Activated CD8-positive, alpha-beta memory T cell treated with anti-CD3 and anti-CD28 coated beads, Interleukin-2, amount 50 U/mL, for 1 hour (primary cell): ENCODE measurements around the gene IRF4.

Experiments used
- DNase-seq: peaks from one replicate; pipeline ENCODE4 v3.0.0-alpha.2; 2020; ENCODE audit errors: extremely low read depth

Gene IRF4

GRCh38 chr6:353642-354614 is 37.6 kb upstream of the IRF4 start:
- no peak for DNase-seq

DNA sequence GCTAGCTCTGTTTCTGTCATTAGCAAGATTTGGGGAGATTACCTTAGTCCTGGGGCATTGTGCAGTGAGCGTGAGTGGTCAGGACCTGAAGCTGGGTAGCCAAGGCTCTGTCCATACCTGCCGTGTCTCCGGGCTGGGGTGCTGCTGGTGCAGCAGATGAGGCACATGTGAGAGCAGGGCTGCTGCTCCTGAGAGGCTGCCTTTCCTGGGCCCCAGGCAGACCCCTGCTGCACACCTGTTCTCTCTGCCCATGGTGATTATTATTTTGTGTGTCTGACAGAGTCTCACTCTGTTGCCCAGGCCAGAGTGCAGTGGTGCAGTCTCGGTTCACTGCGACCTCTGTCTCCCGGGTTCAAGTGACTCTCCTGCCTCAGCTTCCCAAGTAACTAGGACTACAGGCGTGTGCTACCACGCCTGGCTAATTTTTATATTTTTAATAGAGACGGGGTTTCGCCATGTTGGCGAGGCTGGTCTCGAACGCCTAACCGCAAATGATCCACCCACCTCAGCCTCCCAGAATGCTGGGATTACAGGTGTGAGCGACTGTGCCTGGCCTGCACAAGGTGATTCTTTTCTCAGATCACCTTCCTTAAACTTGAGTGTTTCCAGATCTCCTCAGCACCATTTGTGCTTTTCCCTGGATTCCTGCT is 36.8 kb upstream of the IRF4 start:
- no peak for DNase-seq

DNA sequence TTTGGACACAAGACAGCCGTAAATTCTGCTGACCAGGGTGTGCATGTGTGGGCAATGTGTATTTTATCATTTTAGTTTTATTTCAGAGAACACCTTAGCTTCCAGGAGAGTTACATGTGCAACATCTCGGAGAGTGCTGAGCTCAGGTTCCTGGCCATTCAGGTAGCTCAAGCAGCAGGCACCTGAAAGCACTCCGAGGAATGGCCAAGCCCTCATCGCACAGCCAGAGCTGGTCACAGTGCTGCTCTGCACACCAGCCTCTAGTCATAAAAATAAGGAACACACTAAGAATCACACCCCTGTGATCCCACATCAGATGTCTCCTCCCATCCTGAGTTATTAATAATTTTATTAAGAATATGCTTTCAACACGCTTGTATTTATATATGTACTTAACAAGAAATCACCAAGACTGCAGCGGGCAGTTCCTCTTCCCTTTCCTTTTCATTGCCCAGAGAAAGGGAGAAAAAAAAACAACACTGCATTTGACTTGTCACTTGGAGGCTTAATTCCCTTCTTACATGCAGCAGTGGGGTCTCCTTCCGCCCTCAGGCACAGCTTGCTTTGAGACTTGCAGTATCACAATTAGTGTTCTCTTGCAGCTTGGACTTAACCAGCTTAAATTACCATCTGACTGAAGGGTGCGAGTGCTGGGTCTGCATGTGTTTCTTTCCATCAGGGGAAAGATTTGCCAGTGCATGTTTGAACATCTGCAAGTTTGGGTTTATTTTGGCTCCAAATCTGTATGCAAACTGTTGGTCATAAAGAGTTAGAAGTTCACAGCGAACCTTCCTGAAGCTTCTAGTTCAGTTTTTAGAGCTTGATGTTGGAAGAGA is 36.0 kb upstream of the IRF4 start:
- no peak for DNase-seq

GRCh38 chr6:356828-357251 is 34.7 kb upstream of the IRF4 start:
- DNase-seq = no peak

DNA sequence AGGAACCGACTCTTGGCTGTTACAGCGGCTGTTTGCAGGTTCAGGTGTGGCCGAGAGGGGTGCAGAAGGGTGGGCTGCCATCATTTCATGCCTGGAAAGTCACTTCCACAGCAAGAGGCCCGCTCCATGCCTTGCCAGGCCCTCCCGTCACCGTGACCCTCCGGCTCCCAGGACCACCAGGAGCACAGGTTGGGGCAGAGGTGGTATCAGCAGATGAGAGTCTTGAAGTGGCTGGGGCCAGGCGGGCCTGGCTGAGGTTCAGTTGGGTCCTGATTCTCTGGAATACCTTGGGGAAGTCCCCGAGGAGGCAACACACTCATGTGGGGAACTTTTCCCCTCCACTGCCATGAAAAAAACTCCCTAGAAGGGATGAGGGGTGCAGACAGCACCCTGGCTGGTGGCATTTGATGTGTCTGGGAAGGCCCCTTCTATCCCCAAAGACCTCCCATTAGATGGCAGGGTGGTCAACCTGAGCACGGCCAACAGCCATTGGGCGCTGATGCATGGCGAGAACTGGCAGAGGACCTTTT is 34.2 kb upstream of the IRF4 start:
- no peak for DNase-seq

DNA sequence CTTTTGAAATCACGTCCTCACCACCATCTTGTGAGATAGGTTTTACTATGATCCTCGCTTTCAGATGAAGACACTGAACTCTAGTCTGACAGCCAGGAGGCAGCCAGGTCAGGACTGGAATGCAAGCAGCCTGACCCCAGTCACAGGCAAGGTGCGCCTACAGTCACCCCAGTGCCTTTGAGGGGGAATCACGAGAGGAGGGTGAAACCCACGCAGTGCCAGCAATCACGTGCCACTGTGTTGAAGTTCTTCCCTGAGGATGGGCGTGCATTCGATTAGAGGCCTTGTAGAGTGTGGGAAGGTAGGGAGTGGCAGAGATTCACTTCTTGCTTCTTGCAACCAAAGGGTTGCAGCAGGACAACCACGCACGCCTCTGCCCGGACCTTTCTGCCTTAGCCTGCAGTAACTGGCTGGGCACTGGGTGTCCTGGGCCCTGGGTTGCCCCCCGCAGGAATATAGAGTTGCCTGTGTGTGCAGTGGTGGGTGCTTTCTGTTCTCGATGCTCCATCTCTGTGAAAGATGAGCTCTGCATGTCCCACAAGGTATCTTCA is 33.7 kb upstream of the IRF4 start:
- no peak for DNase-seq

DNA sequence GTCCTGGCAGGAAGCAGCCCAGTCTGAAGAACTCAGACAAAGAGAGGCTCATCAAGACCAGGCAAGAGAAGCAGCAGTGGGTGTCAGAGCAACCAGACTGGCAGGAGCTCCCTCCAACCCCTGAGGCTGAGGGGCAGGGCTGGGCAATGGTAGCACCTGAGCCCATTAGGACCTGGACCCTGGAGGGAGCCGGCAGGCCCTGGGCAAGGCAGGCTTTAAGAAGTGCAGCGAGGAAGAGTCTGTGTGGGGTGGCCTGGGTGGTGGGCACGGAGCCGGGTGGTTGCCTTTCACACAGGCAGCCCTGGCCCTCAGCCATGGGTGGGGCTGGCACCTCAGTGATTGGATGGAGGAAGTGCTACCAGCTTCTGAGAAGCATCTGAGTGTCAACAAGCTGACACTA is 33.1 kb upstream of the IRF4 start:
- DNase-seq = no peak

DNA sequence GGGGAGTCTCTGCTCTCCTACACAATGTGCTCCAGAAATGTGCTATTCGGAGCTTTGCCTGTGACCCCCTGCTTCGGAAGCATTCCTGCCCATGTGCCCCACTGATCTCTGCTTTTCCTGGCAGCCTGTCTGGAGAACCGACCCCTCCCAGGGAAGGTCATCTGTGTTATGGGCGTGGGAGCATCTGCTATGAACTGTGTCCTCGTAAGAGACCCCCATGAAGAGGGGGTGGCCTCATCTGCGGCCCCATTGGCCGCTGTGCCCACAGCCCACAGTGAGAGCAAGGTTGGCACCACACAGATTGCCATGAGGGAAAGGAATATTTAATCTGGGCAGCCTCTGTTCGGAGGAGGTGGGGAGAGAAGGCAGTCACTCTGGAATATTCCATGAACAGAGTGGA is 32.7 kb upstream of the IRF4 start:
- DNase-seq = no peak

DNA sequence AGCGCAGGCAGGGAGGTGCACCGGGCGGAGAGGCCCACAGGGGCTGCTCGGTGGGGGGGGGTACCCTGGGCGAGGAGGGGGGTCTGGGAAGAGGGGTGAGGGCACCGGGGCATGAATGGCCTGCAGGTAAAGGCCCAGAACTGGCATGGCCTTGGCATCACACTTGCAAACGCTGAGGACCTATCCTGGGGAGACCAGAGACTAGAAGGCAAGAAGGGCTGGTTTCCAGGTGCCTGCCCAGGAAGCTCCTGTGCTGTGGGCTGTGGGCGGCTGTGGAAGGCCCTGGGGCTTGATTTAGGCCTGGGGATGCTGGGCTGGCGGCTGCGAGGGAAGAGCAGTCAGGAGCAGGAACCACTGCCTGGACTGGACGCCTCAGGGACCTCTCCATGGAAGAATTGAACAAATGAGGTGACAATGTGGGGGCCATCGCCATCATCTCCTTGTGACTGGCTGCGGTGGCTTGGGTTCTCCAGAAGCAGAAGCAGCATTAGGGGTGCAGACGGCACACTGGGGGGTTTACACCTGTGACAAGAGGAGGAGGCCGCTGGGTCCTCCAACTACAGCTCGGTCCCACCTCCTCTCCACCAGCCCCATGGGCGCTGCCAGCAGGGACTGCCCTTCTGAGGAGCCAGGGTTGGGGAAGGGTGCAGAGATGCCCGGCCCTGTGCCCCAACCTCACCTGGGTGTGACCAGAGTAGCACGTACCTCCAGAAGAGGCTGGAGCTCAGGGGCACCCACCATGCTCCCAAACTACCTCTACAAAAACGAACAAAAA is 32.1 kb upstream of the IRF4 start:
- no peak for DNase-seq

DNA sequence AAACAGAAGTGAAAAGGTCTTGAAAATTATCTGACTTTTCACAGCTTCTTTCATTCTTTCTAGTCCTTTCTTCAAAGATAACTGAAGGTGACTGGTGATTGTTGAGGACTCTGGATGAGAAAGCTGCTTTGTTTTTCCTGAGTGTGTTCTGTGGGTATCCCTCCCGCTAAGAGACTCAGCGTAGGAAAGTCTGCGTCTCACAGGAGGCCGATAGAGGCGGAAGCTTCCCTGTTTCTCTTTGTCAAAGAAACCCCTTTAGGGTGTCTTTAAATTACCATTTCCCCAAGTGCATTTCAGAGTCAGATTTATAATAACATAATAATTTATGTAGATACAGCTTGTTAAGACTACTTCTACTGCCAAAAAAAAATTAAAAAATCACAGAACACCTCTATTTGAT is 31.2 kb upstream of the IRF4 start:
- no peak for DNase-seq

DNA sequence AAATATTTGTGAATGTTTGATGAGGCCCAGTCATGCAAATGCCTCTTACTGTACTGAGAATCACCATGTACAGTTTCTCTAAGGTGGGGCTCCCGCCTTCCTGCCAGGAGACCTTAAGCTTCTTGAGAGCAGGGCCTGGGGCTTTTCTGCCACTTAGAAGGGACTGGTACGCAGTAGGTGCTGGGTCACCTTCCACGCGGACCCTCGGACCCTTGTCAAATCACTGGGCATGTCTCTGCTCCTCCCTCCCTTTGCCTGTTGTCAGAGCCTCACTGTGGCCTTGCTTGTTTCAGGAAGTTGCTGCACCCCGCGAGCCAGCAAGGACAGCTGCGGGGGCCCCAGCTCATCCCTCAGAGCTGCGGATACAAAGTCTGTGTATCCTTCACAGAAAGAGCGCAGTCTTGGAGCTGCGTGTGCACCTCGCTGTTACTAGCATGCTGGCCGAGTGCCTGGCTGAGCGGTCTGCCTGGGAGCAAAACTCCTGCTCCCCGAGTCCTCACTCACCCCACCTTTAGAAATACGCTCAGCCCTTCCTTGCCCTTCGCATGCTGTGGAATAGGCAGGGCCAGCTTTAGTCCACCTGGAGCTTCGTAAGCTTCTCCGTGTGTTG is 30.7 kb upstream of the IRF4 start:
- no peak for DNase-seq

DNA sequence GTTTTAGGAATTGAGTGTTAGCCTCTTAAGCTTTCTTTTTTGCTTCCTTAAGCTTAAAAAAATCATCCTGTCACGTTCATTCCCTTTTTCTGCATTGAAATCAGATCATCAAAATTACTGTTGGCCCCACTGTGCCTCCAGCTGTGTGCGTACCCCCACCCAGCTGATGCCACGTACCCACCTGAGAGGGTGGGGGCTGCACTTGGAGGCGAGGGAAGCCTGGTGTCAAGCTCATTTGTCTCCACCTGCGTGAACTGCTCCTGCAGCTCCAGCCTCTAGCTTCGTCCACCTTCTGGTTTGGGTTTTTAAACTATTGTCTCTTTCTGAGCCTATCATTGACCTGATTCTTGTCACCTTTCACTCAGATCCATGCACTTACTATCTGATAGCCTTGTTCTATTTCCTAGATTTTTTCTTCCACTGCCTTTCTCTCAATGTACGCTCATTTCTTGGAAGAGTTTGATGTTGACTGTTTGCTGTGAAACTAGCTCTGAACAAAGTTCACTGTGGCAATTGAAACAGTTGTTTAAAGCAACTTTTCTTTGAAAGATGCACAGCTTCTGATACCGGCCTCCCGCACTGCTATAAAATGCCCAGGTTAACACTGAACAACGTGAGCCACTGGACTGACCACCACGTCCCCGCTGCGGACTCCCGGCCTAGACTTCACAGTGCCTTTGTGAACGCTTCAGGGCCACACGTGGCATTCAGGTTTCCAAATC is 30.0 kb upstream of the IRF4 start:
- DNase-seq = no peak

- DNase-seq = no peak
These were observed 29.2 kb upstream of the IRF4 start for GRCh38 chr6:362231-362923.

DNA sequence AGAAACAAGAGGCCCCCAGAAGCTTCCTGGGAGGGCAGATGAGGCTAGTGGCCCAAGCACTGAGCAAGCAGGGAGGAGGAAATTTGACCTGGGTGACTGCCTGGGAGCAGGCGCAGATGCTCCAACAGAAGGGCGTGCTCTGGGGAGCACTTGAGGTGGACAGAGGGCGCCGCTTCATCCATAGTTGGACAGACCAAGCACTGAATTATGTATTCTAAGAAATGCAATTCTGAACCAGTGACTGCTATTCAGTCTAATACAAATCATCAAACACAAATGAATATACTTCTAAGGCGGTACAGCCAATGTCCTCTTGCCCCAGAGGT is 28.7 kb upstream of the IRF4 start:
- DNase-seq = no peak

GRCh38 chr6:363291-363690 is 28.3 kb upstream of the IRF4 start:
- DNase-seq = no peak

GRCh38 chr6:363909-364308 is 27.6 kb upstream of the IRF4 start:
- no peak for DNase-seq

DNA sequence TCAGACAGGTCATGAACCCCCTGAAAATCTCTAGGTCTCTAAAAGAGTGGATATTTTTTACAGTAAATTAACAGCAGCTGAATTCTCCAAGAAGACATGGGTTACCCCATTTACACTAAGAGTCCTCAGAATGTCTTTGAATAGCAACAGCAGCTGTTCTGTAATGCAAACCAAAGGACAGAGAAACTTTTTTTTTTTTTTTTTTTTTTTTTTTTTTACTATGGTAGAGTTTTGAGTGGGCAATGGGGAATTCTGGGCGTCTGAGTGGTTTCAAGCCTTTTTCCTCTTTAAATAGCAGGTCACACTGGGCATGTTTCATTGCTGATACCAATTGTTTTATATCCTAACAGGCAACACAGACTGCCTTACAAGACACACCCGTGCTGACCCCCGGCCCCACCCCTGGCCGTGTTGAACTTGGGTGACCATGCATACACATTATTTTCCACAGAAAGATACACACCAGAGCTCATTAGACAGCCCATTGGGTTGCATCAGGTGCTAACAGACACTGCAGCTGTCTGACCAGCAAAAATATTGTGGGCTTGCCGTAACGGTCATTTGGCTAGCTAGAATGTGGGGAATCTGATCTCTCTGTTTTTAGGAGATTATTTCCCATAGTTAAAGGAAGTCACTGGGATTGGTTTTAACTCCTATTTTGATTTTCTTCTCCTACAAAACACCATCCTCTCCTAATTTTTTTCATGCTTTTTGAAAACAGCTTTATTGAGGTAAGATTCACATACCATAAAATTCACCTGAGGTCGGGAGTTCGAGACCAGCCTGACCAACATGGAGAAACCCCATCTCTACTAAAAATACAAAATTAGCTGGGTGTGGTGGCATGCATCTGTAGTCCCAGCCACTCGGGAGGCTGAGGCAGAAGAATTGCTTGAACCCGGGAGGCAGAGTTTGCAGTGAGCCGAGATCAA is 26.7 kb upstream of the IRF4 start:
- no peak for DNase-seq

GRCh38 chr6:365835-366234 is 25.7 kb upstream of the IRF4 start:
- DNase-seq = no peak
